Astrocyte of the spinal cord (primary cell): ENCODE measurements around the gene TPSAB1.
"Not testable (repeated sequence)": the region's sequence is repeated elsewhere in the genome, so short reads cannot be mapped to it uniquely, and the experiment has no call there.

ENCODE experiments used
- DNase-seq: peaks from one replicate; pipeline ENCODE4 v3.0.0; 2011; ENCODE audit warnings: low read depth, low spot score
- H3K4me3 ChIP-seq: 2 replicates; pipeline ENCODE4 v1.5.1; 2011; ENCODE audit warnings: low read depth, mild to moderate bottlenecking, low read length, moderate library complexity
- CTCF ChIP-seq: IDR thresholded peaks from 2 replicates; pipeline ENCODE4 v1.5.1; 2012; ENCODE audit warnings: low read depth, mild to moderate bottlenecking, low read length, inconsistent platforms
- in situ Hi-C: cut with HindIII; loops from 2 replicates; pipeline ENCODE4 v1.10.0; 2017; ENCODE audit warnings: low sequenced_read_pairs

The TPSAB1 gene

GRCh38 chr16:1262210-1262845 lies 21.8 kb downstream of the TPSAB1 start:
- TF ChIP-seq CTCF: no peak
- no peak for DNase-seq
- in situ Hi-C loops: no loop called here
- no peak overlapping the region for H3K4me3 ChIP-seq

GRCh38 chr16:1262846-1263221 lies 22.3 kb downstream of the TPSAB1 start:
- TF ChIP-seq CTCF: no peak
- H3K4me3 ChIP-seq: no peak overlapping the region
- no peak for DNase-seq
- in situ Hi-C loops: no loop called here

- TF ChIP-seq CTCF: no peak
- in situ Hi-C loops: no loop called here
- no peak for DNase-seq
Measured at GRCh38 chr16:1263591-1264344, 23.3 kb downstream of the TPSAB1 start.

GRCh38 chr16:1264345-1265089 lies 24.0 kb downstream of the TPSAB1 start:
- DNase-seq: no peak
- TF ChIP-seq CTCF: no peak
- H3K4me3 ChIP-seq: no peak overlapping the region
- in situ Hi-C loops: no loop called here

More at GRCh38 chr16:1263591-1264344, 23.3 kb downstream of the TPSAB1 start:
- H3K4me3 ChIP-seq: no peak overlapping the region

- in situ Hi-C loops: no loop called here
- DNase-seq: no peak
- no peak overlapping the region for H3K4me3 ChIP-seq
- TF ChIP-seq CTCF: no peak
Measured at GRCh38 chr16:1265090-1265630, 24.7 kb downstream of the TPSAB1 start.

GRCh38 chr16:1265826-1266225 lies 25.3 kb downstream of the TPSAB1 start:
- in situ Hi-C loops: no loop called here
- H3K4me3 ChIP-seq: no peak overlapping the region
- no peak for TF ChIP-seq CTCF
- no peak for DNase-seq

- H3K4me3 ChIP-seq, DNase-seq, in situ Hi-C loops: not testable (repeated sequence)
Measured at GRCh38 chr16:1269418-1269817, 28.9 kb downstream of the TPSAB1 start.
